ES-I3 (cell line): ENCODE measurements around the gene CCNL2.
"Not testable (repeated sequence)": the region's sequence is repeated elsewhere in the genome, so short reads cannot be mapped to it uniquely, and the experiment has no call there.

Experiments
- H3K36me3 ChIP-seq: 2 replicates; pipeline ENCODE4 v1.6.1; 2013; ENCODE audit warnings: mild to moderate bottlenecking, low read length, control low read depth, moderate library complexity; ENCODE audit not compliant: insufficient read depth
- H3K4me1 ChIP-seq: 2 replicates; pipeline ENCODE4 v1.6.1; 2013; ENCODE audit warnings: mild to moderate bottlenecking, control low read depth, low read length; ENCODE audit not compliant: insufficient read depth
- H3K9ac ChIP-seq: 2 replicates; pipeline ENCODE4 v1.6.1; 2013; ENCODE audit warnings: low read depth, mild to moderate bottlenecking, low read length, moderate library complexity
- H3K9me3 ChIP-seq: 2 replicates; pipeline ENCODE4 v1.6.1; 2013; ENCODE audit warnings: mild to moderate bottlenecking, low read length, moderate library complexity; ENCODE audit not compliant: control insufficient read depth, insufficient read depth

The CCNL2 gene

GRCh38 chr1:1435106-1435903 lies 36.2 kb upstream of the CCNL2 start, which contains the start of gene VWA1:
Gene VWA1 (plus strand): TSS chr1:1435690. CDS start chr1:1435749, 59 bp downstream.
- H3K9me3 ChIP-seq: no peaks in the 10 kb centered on the region
- peaks cover 24% of the 10 kb centered on the region for H3K4me1 ChIP-seq
- peak within 1 kb of the TSS; percentile 48 for H3K9ac ChIP-seq
- no peaks in the 10 kb centered on the region for H3K36me3 ChIP-seq

- H3K9ac ChIP-seq: peak overlapping the region; percentile 48
- peaks cover 24% of the 10 kb centered on the region for H3K4me1 ChIP-seq
- H3K36me3 ChIP-seq: no peaks in the 10 kb centered on the region
- no peaks in the 10 kb centered on the region for H3K9me3 ChIP-seq
These were observed 35.6 kb upstream of the CCNL2 start for GRCh38 chr1:1434824-1435105.

- Histone ChIP-seq H3K9me3 (no peaks in the 10 kb centered on the region), H3K9ac (peak overlapping the region; percentile 48), H3K4me1 (peaks cover 24% of the 10 kb centered on the region)
These were observed 35.1 kb upstream of the CCNL2 start for GRCh38 chr1:1434131-1434823.

GRCh38 chr1:1433804-1434130 lies 34.6 kb upstream of the CCNL2 start:
- H3K9me3 ChIP-seq: no peaks in the 10 kb centered on the region
- H3K4me1 ChIP-seq: peaks cover 24% of the 10 kb centered on the region
- peak overlapping the region; percentile 48 for H3K9ac ChIP-seq
- H3K36me3 ChIP-seq: no peaks in the 10 kb centered on the region

More at GRCh38 chr1:1434131-1434823, 35.1 kb upstream of the CCNL2 start:
- no peaks in the 10 kb centered on the region for H3K36me3 ChIP-seq

GRCh38 chr1:1432951-1433803 lies 34.0 kb upstream of the CCNL2 start:
- H3K9me3 ChIP-seq: no peaks in the 10 kb centered on the region
- no peaks in the 10 kb centered on the region for H3K36me3 ChIP-seq
- H3K4me1 ChIP-seq: peaks cover 24% of the 10 kb centered on the region
- peak overlapping the region; percentile 48 for H3K9ac ChIP-seq

- Histone ChIP-seq H3K36me3 (no peaks in the 10 kb centered on the region), H3K9ac (no peak overlapping the region; the same call in 1 of the 2 replicates), H3K4me1 (peaks cover 24% of the 10 kb centered on the region), H3K9me3 (no peaks in the 10 kb centered on the region)
These were observed 33.3 kb upstream of the CCNL2 start for GRCh38 chr1:1432274-1432950.

GRCh38 chr1:1431845-1432273 lies 32.7 kb upstream of the CCNL2 start:
- no peaks in the 10 kb centered on the region for H3K9me3 ChIP-seq
- peaks cover 24% of the 10 kb centered on the region for H3K4me1 ChIP-seq
- no peaks in the 10 kb centered on the region for H3K36me3 ChIP-seq
- no peak overlapping the region; the same call in 1 of the 2 replicates for H3K9ac ChIP-seq

- H3K9ac ChIP-seq: no peak overlapping the region
- H3K4me1 ChIP-seq: peaks cover 24% of the 10 kb centered on the region
- H3K9me3 ChIP-seq: no peaks in the 10 kb centered on the region
- no peaks in the 10 kb centered on the region for H3K36me3 ChIP-seq
These were observed 32.1 kb upstream of the CCNL2 start for GRCh38 chr1:1430992-1431844.

GRCh38 chr1:1430114-1430982 lies 31.2 kb upstream of the CCNL2 start:
- Histone ChIP-seq H3K9me3 (no peaks in the 10 kb centered on the region), H3K4me1 (peaks cover 25% of the 10 kb centered on the region), H3K9ac (peak overlapping the region; percentile 37), H3K36me3 (no peaks in the 10 kb centered on the region)

- H3K36me3 ChIP-seq: no peaks in the 10 kb centered on the region
- H3K9ac ChIP-seq: 0 out of 2 replicates have a peak overlapping the region, but pooled peaks have one; percentile 37
- H3K9me3 ChIP-seq: no peaks in the 10 kb centered on the region
- peaks cover 24% of the 10 kb centered on the region for H3K4me1 ChIP-seq
These were observed 30.5 kb upstream of the CCNL2 start for GRCh38 chr1:1429671-1430073.

GRCh38 chr1:1428967-1429366 lies 29.8 kb upstream of the CCNL2 start:
- H3K4me1 ChIP-seq: peaks cover 19% of the 10 kb centered on the region
- not testable (repeated sequence) for H3K36me3 ChIP-seq, H3K9ac ChIP-seq, H3K9me3 ChIP-seq

- Histone ChIP-seq H3K9ac (no peak overlapping the region), H3K4me1 (peaks cover 14% of the 10 kb centered on the region), H3K36me3 (no peaks in the 10 kb centered on the region), H3K9me3 (no peaks in the 10 kb centered on the region)
These were observed 29.0 kb upstream of the CCNL2 start for GRCh38 chr1:1428174-1428573.

- Histone ChIP-seq H3K36me3 (no peaks in the 10 kb centered on the region), H3K9me3 (no peaks in the 10 kb centered on the region), H3K9ac (peak overlapping the region; percentile 15; the same call in 1 of the 2 replicates), H3K4me1 (peaks cover 14% of the 10 kb centered on the region)
These were observed 28.6 kb upstream of the CCNL2 start for GRCh38 chr1:1427820-1428148.
